ENCODE measurements around the gene TRAPPC3. TPM values are rescaled to one million over a fixed set of nuclear protein-coding genes. Genes with fewer than 3 reads are reported as not detected.

TRAPPC3 gene
- total and polyA plus RNA-seq, 2 experiments from 2014 or later = 45.6 to 55.9 TPM

DNA sequence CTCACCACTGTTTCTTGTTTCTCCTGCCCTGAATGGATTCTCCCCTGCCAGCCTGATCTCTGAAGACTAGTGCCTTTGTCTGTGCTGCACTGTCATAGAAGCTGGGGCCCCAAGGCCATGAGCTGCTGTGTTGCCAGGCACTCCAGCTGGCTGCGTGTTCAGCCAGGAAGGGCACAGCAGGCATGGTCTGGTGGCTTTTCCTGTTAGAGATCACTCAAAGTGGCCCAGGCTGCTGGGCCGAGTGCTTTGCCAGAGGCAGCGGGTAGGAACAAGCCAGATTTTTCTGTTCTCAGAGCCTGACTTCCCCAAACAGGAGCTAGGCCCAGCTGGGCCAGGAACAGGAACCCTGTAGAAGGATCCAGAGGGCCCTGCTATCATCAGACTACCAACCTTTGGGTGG, 55.4 kb downstream of the TRAPPC3 start (continued):
- TF ChIP-seq REST (IDR thresholded peaks at IDR 0.05; ENCODE audit: unreplicated experiment) = no peak
- no peak for TF ChIP-seq CTCF (conservative IDR thresholded peaks at IDR 0.05; ENCODE audit: low read depth in 2 of 2)
- no peak for TF ChIP-seq NANOG (IDR thresholded peaks at IDR 0.05; ENCODE audit: borderline replicate concordance)

DNA sequence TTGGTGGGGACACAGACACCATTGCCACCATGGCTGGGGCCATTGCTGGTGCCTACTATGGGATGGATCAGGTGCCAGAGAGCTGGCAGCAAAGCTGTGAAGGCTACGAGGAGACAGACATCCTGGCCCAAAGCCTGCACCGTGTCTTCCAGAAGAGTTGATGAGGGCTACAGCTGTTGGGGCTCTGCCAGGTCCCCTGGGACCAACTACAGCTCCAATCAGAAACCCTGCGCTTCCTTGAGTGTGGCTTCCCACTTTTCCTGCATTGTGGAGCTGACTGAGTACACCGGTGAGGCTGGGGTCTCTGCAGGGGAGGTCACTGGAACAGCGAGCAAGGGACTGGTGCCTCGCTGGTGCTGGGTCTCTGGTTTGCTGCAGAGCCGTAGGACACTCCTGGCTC, 56.1 kb downstream of the TRAPPC3 start:
- peaks cover 23% of the 10 kb centered on the region for H3K4me1 Mint-ChIP-seq
- H3K9me3 Mint-ChIP-seq = no peaks in the 10 kb centered on the region; the same call in 2 of the 3 replicates
- H3K4me3 Mint-ChIP-seq = no peak overlapping the region
- H4K20me1 ChIP-seq (replicated peaks; ENCODE audit: insufficient read depth) = peaks cover 3% of the 10 kb centered on the region; the same call in 1 of the 2 replicates
- H3K9me2 ChIP-seq (ENCODE audit: insufficient read depth) = no peaks in the 10 kb centered on the region
- H3K4me2 ChIP-seq = no peak overlapping the region
- no peak overlapping the region for H3K27ac Mint-ChIP-seq
- H3K36me3 ChIP-seq (ENCODE audit: insufficient read depth) = peaks cover 13% of the 10 kb centered on the region; the same call in 1 of the 2 replicates
- no peak overlapping the region for H3K27ac ChIP-seq (ENCODE audit: low read depth)
- H3K4me1 ChIP-seq (ENCODE audit: insufficient read depth) = peaks cover 9% of the 10 kb centered on the region
- TF ChIP-seq ZNF331 (CRISPR knock-in tag; IDR thresholded peaks at IDR 0.05; ENCODE audit: low read depth) = no peak
- no peak for TF ChIP-seq CREB1 (CRISPR knock-in tag; IDR thresholded peaks at IDR 0.05; ENCODE audit: low read depth)
- 0 out of 2 replicates have a peak, but pooled peaks cover 16% of the 10 kb centered on the region for H3F3A ChIP-seq (replicated peaks; ENCODE audit: low read depth)
- H3K36me3 Mint-ChIP-seq (ENCODE audit: low read depth) = peaks cover 31% of the 10 kb centered on the region
- peaks cover 13% of the 10 kb centered on the region for H3K79me2 ChIP-seq (replicated peaks; ENCODE audit: insufficient read depth)
- H2AFZ ChIP-seq = no peak overlapping the region
- peaks cover 3% of the 10 kb centered on the region for H3K27me3 Mint-ChIP-seq (ENCODE audit: insufficient read depth, low read depth, poor library complexity)
- H3K27me3 ChIP-seq (ENCODE audit: insufficient read depth) = no peaks in the 10 kb centered on the region
- ATAC-seq (no peak), DNase-seq (ENCODE audit: low spot score) (no peak)
- no peak overlapping the region for H3K4me3 ChIP-seq

DNA sequence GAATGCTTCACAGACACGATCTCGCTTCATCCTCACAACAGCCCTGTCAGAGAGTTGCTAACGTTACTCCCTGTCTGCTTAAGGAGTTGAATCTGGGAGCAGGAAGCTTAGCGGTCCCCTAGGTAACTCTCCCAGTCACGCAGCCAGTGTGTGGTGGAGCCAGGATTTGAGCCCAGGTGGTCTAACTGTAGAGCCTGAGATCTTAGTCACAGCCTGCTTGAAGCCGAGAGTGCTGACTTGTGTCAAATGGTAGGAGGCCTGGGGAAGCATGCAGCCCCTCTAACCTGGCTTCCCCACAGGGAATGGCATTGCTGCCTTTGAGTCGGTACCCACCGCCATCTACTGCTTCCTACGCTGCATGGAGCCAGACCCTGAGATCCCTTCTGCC, 56.5 kb downstream of the TRAPPC3 start:
- Histone ChIP-seq H3K4me3 (no peak overlapping the region), H2AFZ (no peak overlapping the region), H3K27ac (ENCODE audit: low read depth) (no peak overlapping the region), H3K27me3 (ENCODE audit: insufficient read depth) (no peaks in the 10 kb centered on the region), H3K4me1 (ENCODE audit: insufficient read depth) (peaks cover 10% of the 10 kb centered on the region), H3K9me2 (ENCODE audit: insufficient read depth) (no peaks in the 10 kb centered on the region), H3K79me2 (replicated peaks; ENCODE audit: insufficient read depth) (peaks cover 13% of the 10 kb centered on the region), H3K4me2 (no peak overlapping the region), H3F3A (replicated peaks; ENCODE audit: low read depth) (0 out of 2 replicates have a peak, but pooled peaks cover 16% of the 10 kb centered on the region), H4K20me1 (replicated peaks; ENCODE audit: insufficient read depth) (peaks cover 3% of the 10 kb centered on the region; the same call in 1 of the 2 replicates), H3K36me3 (ENCODE audit: insufficient read depth) (peaks cover 13% of the 10 kb centered on the region; the same call in 1 of the 2 replicates)
- no peak for DNase-seq (ENCODE audit: low spot score)
- Mint-ChIP-seq H3K9me3 (no peaks in the 10 kb centered on the region; the same call in 2 of the 3 replicates), H3K27ac (no peak overlapping the region), H3K36me3 (ENCODE audit: low read depth) (peaks cover 31% of the 10 kb centered on the region), H3K4me1 (peaks cover 25% of the 10 kb centered on the region), H3K27me3 (ENCODE audit: insufficient read depth, low read depth, poor library complexity) (peaks cover 3% of the 10 kb centered on the region), H3K4me3 (no peak overlapping the region)
- ATAC-seq = no peak
- TF ChIP-seq NANOG (IDR thresholded peaks at IDR 0.05; ENCODE audit: borderline replicate concordance) (no peak), ZNF114 (CRISPR knock-in tag; IDR thresholded peaks at IDR 0.05) (no peak), STAT1 (IDR thresholded peaks at IDR 0.05; ENCODE audit: unreplicated experiment) (no peak), ETS1 (IDR thresholded peaks at IDR 0.05) (no peak), CTCF (conservative IDR thresholded peaks at IDR 0.05; ENCODE audit: low read depth in 2 of 2) (no peak), EZH2phosphoT487 (IDR thresholded peaks at IDR 0.05; ENCODE audit: unreplicated experiment) (no peak), REST (IDR thresholded peaks at IDR 0.05; ENCODE audit: unreplicated experiment) (no peak)
